Effector memory CD8-positive, alpha-beta T cell (primary cell): Measurements from ENCODE around the gene KAT2A.
"Not testable (repeated sequence)": the region's sequence is repeated elsewhere in the genome, so short reads cannot be mapped to it uniquely, and the experiment has no call there.

Experiments
- ATAC-seq: fragments of 150-1000 bp; cut with Tn5 transposase; replicated peaks from 2 replicates; pipeline ENCODE4 v1.10.0; 2021; ENCODE audit warnings: mild to moderate bottlenecking, moderate library complexity
- DNase-seq, 3 experiments: peaks; one replicate each; pipeline ENCODE4 v3.0.0; 2021
- H3K27ac Mint-ChIP-seq, 2 donors: one replicate each; pipeline ENCODE4 v1.8.0; 2022; ENCODE audit warnings: mild to moderate bottlenecking in 2 of 2, mixed read lengths in 2 of 2, moderate library complexity in 2 of 2
- H3K27me3 Mint-ChIP-seq, 2 donors: one replicate each; pipeline ENCODE4 v1.8.0; 2022; ENCODE audit warnings: mixed read lengths in 2 of 2
- H3K36me3 Mint-ChIP-seq: one replicate; pipeline ENCODE4 v1.8.0; 2022; ENCODE audit warnings: mild to moderate bottlenecking, moderate library complexity, mixed read lengths; ENCODE audit not compliant: insufficient read depth
- H3K4me1 Mint-ChIP-seq, 2 donors: one replicate each; pipeline ENCODE4 v1.8.0; 2022; ENCODE audit warnings: low read depth in 2 of 2, mixed read lengths in 2 of 2
- H3K4me3 Mint-ChIP-seq, 2 donors: one replicate each; pipeline ENCODE4 v1.8.0; 2022; ENCODE audit warnings: mild to moderate bottlenecking in 2 of 2, mixed read lengths in 2 of 2, moderate library complexity in 2 of 2
- H3K9me3 Mint-ChIP-seq, 2 donors: one replicate each; pipeline ENCODE4 v1.8.0; 2022; ENCODE audit warnings: mixed read lengths in 2 of 2

Gene KAT2A

DNA sequence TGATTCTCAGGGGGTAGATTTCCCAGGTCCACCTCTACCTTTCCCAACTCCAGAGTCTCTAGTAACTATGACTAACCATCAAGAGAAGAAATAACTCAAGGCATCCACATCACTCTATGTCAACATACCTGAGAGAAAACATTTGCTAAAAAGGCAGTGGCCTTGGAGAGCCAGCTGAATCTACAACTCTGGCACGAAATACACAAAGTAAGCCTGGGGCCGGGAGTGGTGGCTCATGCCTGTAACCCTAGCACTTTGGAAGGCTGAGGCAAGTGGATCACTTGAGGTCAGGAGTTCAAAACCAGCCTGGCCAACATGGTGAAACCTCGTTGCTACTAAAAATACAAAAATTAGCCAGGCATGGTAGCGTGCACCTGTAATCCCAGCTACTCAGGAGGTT is 22.0 kb upstream of the KAT2A start:
- ATAC-seq, H3K4me3 Mint-ChIP-seq, DNase-seq, H3K9me3 Mint-ChIP-seq, H3K27me3 Mint-ChIP-seq: not testable (repeated sequence)
- peaks cover 34 to 50% of the 10 kb centered on the region in 2 donors for H3K4me1 Mint-ChIP-seq
- H3K27ac Mint-ChIP-seq, result peak overlapping the region in 1 of 2 donors; percentile 67
- H3K36me3 Mint-ChIP-seq, result peaks cover 44% of the 10 kb centered on the region

DNA sequence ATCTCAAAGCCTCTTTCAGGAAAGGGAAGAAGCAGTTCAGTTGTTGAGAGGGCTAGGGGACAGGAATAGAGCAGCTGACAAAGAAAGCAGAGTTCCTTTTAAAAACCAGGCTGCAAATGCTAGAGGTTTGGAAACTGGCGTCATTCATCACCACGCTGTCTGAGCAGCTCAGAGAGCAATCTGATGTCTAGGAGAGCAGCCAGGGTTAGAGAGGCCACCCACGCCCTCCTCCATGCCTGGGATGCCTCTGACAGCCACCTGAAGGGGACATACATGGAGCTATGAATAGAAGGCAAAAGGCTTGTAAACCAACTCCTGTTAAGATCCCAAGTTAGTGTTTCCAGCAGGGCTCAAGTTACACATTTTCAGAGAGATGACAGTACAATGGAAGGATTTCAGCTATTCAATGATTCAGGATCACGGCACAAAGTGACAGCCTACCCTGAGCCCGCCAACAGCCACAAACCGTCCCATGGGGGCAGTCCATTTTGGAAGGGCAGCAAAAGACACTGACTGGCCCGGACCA is 21.3 kb upstream of the KAT2A start:
- ATAC-seq (no peak), DNase-seq (no peak)
- H3K27ac Mint-ChIP-seq, result peak overlapping the region; percentile 67 to 69
- H3K36me3 Mint-ChIP-seq, result peaks cover 40% of the 10 kb centered on the region
- H3K9me3 Mint-ChIP-seq, result no peaks in the 10 kb centered on the region
- H3K27me3 Mint-ChIP-seq, result no peaks in the 10 kb centered on the region
- peaks cover 34 to 56% of the 10 kb centered on the region in 2 donors for H3K4me1 Mint-ChIP-seq
- no peak overlapping the region for H3K4me3 Mint-ChIP-seq

DNA sequence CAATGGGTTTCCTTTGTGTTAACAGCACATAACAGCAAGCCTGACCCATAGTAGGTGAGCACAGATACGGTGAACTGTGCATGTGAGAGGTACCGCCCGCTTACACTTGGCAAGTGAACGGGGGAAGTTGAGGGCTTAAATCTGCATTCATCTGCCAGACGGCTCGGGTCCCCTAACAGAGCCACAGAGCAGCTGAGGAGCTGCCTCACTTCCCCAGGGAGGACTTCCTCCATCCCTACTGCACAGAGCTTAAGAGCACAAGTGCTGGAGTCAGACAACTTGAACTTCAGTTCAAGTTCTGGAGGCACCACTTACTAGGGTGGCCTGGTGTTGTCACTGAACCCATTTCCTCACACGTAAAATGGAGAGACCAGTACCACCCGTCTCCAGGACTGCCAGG is 20.2 kb upstream of the KAT2A start:
- no peak for ATAC-seq
- H3K9me3 Mint-ChIP-seq, result no peaks in the 10 kb centered on the region
- no peaks in the 10 kb centered on the region for H3K27me3 Mint-ChIP-seq
- H3K36me3 Mint-ChIP-seq, result peaks cover 42% of the 10 kb centered on the region
- DNase-seq, result no peak
- no peak overlapping the region for H3K4me3 Mint-ChIP-seq
- peak overlapping the region in 1 of 2 donors; percentile 69 for H3K27ac Mint-ChIP-seq
- H3K4me1 Mint-ChIP-seq, result peaks cover 36 to 54% of the 10 kb centered on the region in 2 donors

DNA sequence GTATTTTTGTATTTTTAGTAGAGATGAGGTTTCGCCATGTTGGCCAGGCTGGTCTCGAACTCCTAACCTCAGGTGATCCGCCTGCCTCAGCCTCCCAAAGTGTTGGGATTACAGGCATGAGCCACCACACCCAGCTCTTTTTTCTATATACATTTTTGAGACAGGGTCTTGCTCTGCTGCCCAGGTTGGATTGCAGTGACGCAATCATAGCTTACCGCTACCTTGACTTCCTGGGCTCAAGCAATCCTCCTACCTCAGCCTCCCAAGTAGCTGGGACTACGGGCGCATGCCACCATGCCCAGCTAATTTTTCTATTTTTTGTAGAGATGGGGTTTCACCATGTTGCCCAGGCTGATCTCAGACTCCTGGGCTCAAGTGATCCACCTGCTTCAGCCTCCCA is 19.5 kb upstream of the KAT2A start:
- ATAC-seq, H3K9me3 Mint-ChIP-seq, H3K4me3 Mint-ChIP-seq, DNase-seq, H3K27ac Mint-ChIP-seq, H3K27me3 Mint-ChIP-seq: not testable (repeated sequence)
- Mint-ChIP-seq H3K4me1 (peaks cover 38 to 60% of the 10 kb centered on the region in 2 donors), H3K36me3 (peaks cover 42% of the 10 kb centered on the region)

DNA sequence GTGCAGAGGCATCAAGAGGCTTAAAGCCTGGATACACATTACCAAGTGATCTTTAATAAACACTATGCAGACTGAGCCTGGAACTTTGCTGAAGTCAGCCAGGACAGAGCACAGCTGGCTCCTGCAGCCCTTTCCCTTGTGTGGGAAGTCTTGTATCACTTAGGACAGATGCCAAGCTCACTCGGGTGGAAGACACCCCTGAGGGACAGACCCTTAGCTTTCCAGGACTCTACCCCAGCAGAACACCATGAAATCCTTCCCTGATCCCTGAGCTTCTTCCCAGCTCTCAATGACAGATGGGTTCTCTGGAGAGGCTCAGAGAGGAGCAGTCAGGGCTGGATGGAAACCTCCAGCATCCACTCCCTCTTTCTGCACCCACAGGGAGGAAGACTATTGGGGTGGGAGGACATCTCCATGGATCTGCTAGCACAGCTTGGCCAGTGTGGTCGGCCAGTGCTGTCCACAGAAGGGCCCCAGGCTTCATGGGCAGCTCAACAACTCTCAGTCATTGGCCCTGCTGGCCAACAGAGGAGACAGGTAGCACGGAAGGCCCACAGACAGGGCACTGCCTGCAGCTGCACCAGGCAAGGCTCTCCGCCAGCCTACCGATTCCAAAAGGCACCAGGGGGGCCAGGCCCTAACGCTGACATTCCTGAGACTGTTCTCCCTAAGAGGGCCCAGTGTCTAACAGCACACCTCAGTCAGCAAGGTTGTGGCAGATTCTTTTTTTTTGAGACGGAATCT is 17.8 kb upstream of the KAT2A start:
- Mint-ChIP-seq H3K27ac (peak overlapping the region in 1 of 2 donors; percentile 35), H3K4me3 (no peak overlapping the region), H3K27me3 (no peaks in the 10 kb centered on the region), H3K36me3 (peaks cover 41% of the 10 kb centered on the region), H3K4me1 (peaks cover 41 to 62% of the 10 kb centered on the region in 2 donors), H3K9me3 (no peaks in the 10 kb centered on the region)
- DNase-seq, result no peak
- no peak for ATAC-seq

DNA sequence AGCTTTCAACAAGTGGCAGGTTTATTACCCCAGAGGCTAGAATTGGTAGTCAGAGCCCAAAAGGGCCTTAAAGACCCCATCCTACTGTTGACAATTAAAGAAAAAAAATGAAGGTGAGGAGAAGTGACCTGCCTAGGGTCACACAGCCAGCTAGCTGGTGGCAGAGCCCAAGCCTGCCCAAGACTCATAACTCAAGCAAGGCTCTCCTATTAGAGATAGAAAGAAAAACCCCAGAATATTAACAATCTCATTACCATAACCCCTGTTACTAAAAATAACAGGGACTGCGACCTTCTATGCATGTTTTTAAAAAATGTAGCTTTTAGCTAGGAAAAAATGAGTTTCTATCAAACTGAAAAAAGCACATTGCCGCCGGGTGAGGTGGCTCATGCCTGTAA is 15.5 kb upstream of the KAT2A start:
- H3K36me3 Mint-ChIP-seq, result peaks cover 37% of the 10 kb centered on the region
- H3K27ac Mint-ChIP-seq, result peak overlapping the region; percentile 38 to 73
- no peak for ATAC-seq
- H3K4me1 Mint-ChIP-seq, result peaks cover 45 to 63% of the 10 kb centered on the region in 2 donors
- no peak overlapping the region for H3K4me3 Mint-ChIP-seq
- H3K27me3 Mint-ChIP-seq, result no peaks in the 10 kb centered on the region
- H3K9me3 Mint-ChIP-seq, result no peaks in the 10 kb centered on the region
- no peak for DNase-seq

DNA sequence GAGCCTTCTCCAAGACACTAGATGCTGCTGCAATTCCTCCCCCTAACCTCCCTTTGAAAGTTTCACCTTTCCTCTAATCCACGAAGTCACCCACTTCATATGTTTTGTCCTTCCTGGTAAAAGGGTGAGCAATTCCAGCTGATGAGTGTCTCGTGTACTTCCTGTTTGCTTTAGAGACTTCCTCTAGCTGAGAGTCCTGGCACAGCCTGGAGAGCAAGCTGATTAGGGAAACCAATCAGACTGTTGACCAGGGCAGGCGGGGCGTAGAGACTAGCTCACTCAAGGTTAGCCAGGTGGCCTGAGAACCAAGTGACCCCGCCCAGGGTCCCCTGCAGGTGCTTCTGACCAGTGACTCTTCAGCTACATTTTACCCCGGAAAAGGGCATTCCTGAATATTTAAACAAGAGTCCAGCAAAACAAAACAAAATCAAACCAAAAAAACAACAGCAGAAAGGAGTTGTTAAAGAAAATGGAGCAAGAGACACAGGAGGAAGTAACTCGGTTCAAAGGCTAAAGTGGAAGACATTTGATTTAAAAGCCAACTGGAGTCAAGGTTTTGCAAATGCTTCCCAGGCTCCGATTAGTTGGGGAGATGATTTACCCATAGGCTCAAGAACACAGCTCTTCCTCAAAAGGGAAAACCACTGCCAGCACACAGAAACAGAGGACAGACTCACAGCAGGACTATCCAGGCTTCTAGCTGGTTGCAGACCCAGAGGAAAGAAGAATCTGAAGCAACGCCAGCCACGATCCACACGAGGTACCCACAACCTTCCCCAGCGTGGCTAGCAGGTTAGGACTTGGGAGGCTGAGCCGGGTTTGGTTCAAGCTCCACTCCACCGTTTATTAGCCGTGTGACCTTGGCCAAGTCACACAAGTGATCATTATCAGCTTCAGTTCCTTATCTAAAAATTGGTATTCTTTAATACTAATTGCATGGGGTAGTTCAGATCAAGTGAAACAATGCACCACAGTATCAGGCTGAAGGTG is 14.8 kb upstream of the KAT2A start:
- Mint-ChIP-seq H3K27ac (peak overlapping the region; percentile 70 to 73), H3K9me3 (no peaks in the 10 kb centered on the region), H3K4me1 (peaks cover 44 to 61% of the 10 kb centered on the region in 2 donors), H3K4me3 (no peak overlapping the region), H3K27me3 (no peaks in the 10 kb centered on the region), H3K36me3 (peaks cover 36% of the 10 kb centered on the region)
- ATAC-seq (no peak), DNase-seq (no peak)

DNA sequence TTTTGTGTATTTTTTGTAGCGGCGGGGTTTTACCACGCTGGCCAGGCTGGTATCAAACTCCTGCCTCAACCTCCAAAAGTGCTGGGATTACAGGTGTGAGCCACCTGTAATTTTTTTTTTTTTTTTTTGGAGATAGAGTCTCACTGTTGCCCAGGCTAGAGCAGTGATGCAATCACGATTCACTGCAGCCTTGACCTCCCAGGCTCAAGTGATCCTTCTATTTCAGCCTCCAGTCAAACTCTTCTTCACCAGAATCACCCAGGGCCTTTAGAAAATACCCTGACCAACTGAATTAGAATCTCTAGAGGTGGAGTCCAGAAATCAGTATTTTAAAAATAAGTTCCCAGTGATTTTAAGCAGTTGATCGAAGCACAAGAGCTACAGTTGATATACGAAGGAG is 14.0 kb upstream of the KAT2A start:
- no peak for ATAC-seq
- H3K36me3 Mint-ChIP-seq, result peaks cover 38% of the 10 kb centered on the region
- no peak overlapping the region for H3K4me3 Mint-ChIP-seq
- no peaks in the 10 kb centered on the region for H3K27me3 Mint-ChIP-seq
- peaks cover 47 to 62% of the 10 kb centered on the region in 2 donors for H3K4me1 Mint-ChIP-seq
- DNase-seq, result no peak
- no peaks in the 10 kb centered on the region for H3K9me3 Mint-ChIP-seq
- peak overlapping the region in 1 of 2 donors; percentile 73 for H3K27ac Mint-ChIP-seq

DNA sequence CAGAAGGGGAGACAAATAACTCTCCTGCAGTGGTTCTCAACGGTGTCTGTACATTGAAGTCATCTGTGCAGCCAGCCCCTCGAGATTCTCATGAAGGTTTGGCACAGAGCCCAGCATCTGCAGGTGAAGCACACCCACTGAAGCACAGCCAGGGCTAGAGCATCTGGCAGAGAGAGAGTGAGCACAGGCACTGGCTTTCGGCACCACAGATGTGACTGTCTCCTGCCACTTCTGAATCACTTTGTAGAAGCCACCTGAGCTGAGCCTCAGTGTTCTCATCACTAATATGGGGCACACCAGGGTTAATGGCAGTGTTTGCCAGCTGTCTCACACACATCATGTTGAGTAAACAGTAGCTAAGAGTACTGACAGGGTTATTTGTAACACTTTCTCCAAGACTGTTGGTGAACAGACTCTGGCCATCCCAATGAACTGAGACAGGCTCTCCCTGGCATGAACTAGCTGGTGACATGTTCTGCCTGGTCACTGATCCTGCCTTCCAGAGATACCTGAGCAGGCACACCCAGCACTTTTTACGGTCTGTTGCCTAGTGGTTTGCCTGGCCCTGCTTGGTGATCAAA is 12.4 kb upstream of the KAT2A start:
- peak overlapping the region in 1 of 2 donors; percentile 22 for H3K4me3 Mint-ChIP-seq
- H3K36me3 Mint-ChIP-seq, result peaks cover 41% of the 10 kb centered on the region
- H3K4me1 Mint-ChIP-seq, result peaks cover 39 to 49% of the 10 kb centered on the region in 2 donors
- no peaks in the 10 kb centered on the region for H3K27me3 Mint-ChIP-seq
- DNase-seq (no peak), ATAC-seq (peak; percentile 64)
- peak overlapping the region; percentile 65 to 87 for H3K27ac Mint-ChIP-seq
- H3K9me3 Mint-ChIP-seq, result no peaks in the 10 kb centered on the region

DNA sequence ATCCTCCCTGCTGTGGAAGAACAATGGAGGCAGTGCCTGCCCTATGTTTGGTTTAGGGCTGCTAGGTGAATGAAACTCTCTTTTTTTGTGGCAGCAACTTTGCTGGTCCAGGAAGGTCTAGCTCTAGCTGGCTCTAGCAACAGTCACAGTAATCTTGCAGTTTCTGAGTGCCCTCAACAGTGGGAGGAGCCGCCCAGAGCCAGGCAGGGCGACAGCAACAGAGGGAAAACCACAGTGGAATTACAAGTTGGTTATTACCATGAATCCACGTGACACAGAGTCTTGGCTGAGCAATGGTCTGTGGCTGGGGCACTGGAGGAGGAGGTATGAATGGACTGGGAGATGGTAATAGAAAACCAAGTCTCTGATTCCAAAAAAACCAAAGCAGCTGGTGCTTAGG is 11.8 kb upstream of the KAT2A start:
- peak overlapping the region; percentile 65 to 87 for H3K27ac Mint-ChIP-seq
- peaks cover 35 to 43% of the 10 kb centered on the region in 2 donors for H3K4me1 Mint-ChIP-seq
- H3K4me3 Mint-ChIP-seq, result peak overlapping the region; percentile 6 to 22
- no peaks in the 10 kb centered on the region for H3K27me3 Mint-ChIP-seq
- peak; percentile 51 for ATAC-seq
- no peak for DNase-seq
- peaks cover 47% of the 10 kb centered on the region for H3K36me3 Mint-ChIP-seq
- no peaks in the 10 kb centered on the region for H3K9me3 Mint-ChIP-seq

DNA sequence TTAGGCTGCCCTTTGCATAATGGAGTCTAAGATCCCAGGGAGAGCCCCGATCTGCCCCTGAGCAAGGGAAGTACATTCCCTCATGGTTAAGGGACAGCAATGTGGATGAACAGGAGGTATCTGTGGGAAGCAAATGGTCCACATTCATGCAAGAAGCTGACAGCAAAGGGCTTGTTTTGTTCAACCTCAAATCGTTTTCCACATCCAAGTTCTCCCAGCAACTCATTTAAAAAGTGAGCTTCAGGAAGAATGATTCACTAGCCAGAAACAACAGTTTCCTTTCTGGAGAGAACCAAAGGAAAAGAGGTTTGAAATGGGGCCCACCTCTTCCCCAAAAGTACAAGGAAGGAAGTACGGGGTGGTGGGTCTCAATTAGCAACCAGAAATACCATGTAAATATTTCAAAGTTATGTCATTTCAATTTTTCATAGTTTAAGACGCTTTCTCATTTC is 10.8 kb upstream of the KAT2A start:
- H3K36me3 Mint-ChIP-seq, result peaks cover 50% of the 10 kb centered on the region
- no peaks in the 10 kb centered on the region for H3K9me3 Mint-ChIP-seq
- no peak for DNase-seq

DNA sequence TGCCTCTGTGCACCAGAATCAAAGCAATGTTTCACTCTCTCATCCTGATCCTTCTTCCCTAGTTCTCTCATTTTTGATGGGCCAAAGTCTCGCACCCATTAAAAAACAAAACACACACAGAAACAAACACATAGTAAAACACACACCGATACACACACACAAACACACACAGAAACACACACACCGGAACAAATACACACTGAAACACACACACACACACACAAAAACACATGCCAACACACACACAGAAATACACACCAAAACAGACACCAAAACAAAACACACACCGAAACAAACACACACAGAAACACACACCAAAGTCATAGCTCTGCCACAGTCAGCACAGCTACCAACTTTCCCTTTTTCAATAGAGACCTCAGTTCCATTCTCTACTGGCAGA is 10.1 kb upstream of the KAT2A start:
- Mint-ChIP-seq H3K4me1 (peaks cover 30 to 32% of the 10 kb centered on the region in 2 donors), H3K27me3 (no peaks in the 10 kb centered on the region), H3K4me3 (no peak overlapping the region), H3K27ac (peak overlapping the region; percentile 23 to 65), H3K9me3 (no peaks in the 10 kb centered on the region), H3K36me3 (peaks cover 50% of the 10 kb centered on the region)
- no peak for ATAC-seq
- DNase-seq, result no peak

More for the DNA sequence above, 10.8 kb upstream of the KAT2A start:
- Mint-ChIP-seq H3K4me3 (no peak overlapping the region), H3K4me1 (peaks cover 34 to 39% of the 10 kb centered on the region in 2 donors), H3K27me3 (no peaks in the 10 kb centered on the region), H3K27ac (peak overlapping the region in 1 of 2 donors; percentile 65)
- ATAC-seq, result no peak
